HG03196 (cell line): Measurements from ENCODE around the gene ITGAV.

Experiments used
- ATAC-seq: cut with Tn5 transposase; IDR thresholded peaks from one replicate; pipeline ENCODE4 v1.9.1; 2021; ENCODE audit not compliant: unreplicated experiment

ITGAV gene

DNA sequence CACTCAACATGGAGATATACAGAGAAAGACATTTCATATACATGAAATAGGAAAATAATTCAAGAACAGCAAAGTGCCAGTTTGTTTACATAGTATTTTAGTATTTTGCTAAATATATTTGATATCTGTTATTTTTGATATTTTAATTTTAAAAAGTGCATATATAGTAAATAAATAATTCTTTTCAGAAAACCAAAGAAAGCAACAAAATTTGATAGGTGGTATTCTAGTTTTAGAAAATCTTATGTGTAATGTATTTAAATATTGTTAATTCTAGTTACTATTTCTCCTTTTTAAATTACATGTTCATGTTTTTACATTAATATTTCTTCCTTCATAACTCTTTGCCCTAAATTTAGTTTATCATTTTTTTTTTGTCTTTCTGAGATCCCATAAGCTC lies 69.5 kb downstream of the ITGAV start:
- ATAC-seq = no peak

DNA sequence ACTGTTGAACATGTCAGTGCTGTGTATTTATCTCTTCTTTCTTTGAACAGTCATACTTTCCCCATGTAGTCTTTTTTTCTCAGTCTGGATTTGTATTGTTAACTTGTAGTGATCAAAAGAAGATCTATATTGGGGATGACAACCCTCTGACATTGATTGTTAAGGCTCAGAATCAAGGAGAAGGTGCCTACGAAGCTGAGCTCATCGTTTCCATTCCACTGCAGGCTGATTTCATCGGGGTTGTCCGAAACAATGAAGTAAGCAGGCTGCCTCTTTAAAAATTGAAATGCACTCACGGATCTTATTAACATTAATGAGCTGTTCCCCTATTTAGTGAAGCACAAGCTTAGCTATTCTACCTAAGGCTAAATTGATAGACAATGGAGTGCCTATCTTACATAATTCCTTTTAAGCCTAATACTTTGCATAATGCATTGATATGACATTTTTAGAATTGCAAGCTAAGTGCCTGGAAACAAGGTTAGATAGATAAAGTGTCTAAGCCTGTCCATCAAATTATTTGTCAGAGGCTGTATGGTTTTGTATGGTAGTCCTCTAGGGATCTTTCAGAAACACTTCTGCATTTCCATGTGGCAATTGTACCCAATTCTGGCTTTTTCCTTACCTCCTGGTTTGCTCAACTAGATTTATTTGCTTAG lies 74.7 kb downstream of the ITGAV start:
- no peak for ATAC-seq

DNA sequence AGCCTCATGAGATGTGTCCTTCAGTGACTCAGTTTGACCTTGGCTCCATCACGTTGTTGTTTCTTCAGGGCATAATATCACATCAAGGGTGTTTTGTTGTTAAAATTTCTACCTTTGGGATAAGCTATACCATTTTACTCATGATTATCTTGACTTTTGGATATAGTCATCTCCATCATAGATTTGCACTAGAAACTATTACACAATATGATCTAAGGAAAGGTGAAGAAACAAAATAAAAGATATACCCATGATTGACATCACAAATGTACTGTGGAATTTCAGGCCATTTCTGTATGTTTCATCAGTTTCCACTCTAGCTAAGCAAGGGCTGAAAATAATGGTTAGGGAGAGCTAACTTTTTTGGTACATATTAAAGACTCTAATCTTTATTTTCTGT lies 79.3 kb downstream of the ITGAV start:
- no peak for ATAC-seq

- ATAC-seq = no peak
Observed at GRCh38 chr2:186670831-186671230, 81.0 kb downstream of the ITGAV start.

DNA sequence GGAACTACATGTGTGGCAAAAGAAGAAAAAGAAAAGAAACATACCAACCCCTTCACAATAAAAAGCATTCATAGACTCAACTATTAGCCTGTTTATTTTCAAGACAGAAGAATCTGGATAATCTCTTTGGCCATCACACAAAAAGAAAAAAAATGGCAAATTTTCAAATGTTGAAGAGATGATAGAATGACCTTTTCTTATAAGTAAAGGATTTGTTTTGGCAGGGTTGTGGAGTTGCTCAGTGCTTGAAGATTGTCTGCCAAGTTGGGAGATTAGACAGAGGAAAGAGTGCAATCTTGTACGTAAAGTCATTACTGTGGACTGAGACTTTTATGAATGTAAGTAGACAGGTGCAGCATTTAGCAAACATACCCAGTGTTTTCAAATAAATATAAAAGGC lies 85.5 kb downstream of the ITGAV start:
- ATAC-seq = no peak

- no peak for ATAC-seq
Observed at GRCh38 chr2:186683341-186683740, 93.5 kb downstream of the ITGAV start.

DNA sequence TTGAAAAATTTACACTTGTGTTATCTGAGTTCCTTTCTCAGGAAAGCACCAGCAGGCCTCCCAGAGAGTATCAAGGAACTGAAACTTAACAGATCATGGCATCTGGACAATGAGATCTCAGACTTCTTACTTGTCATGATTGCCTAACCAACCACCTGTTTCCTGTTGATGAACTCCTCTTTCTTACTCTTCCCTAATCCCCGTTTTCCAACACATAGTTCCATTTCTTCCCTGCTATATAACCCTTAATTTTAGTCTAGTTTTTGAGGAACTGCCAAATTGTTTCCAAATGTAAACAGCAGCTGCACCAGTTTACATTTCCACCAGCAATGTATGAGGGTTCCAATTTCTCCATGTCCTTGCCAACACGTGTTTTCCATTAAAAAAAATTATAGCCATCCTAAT lies 98.0 kb downstream of the ITGAV start:
- ATAC-seq = no peak

DNA sequence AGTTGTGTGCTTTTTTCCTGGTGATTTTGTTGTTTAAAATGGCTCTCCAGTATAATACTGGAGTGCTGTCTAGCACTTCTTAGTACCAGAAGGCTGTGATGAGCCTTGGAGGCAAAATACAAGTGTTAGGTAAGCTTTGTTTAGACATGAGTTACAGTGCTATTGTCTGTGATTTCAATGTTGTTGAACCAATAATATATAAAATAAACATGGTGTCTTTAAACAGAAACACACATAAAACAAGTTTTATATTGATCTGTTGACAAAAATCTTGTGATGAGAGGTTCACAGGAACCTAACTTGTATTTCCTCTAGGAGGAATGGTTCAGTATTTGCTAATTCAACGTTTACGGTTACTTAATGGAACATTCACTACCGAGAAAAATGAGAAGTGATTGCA lies 99.0 kb downstream of the ITGAV start:
- ATAC-seq = no peak

DNA sequence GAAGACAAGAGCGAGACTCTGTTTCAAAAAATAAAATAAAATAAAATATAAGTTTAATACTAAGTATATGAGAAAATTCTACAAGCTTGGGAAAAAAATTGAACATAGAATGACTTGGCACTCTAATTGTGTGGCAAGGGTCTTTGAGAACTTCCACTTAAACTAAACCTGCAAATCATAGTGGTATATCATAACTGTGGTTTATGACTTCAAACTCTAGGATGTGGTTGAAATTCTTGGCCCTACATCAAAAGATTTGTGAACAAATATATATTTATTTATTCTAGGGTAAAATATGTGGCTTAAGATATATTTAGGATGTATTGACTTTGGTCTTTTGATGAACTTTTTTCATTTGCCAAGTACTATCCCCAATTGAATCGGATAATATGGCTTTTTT lies 100.9 kb downstream of the ITGAV start:
- no peak for ATAC-seq

GRCh38 chr2:186691231-186691630 lies 101.4 kb downstream of the ITGAV start:
- no peak for ATAC-seq

DNA sequence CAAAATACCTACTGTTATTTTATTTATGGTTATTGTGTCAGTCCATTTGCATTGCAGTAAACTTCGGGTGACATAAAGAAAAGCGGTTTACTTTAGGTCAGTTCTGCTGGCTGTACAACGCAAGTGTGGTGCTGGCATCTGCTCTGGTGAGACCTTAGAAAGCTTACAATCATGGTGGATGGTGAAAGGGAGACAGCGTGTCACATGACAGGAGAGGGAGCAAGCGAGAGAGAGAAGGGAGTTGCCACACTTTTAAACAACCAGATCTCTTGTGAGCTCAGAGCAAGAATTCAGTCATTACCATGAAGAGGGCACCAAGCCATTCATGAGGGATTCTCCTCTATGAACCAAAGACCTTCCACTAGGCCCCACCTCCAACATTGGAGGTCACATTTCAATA lies 102.0 kb downstream of the ITGAV start:
- no peak for ATAC-seq

- ATAC-seq = no peak
Observed at GRCh38 chr2:186693446-186693832, 103.6 kb downstream of the ITGAV start.

GRCh38 chr2:186695081-186695756 lies 105.4 kb downstream of the ITGAV start:
- ATAC-seq = no peak

- no peak for ATAC-seq
Observed at GRCh38 chr2:186696290-186696689, 106.4 kb downstream of the ITGAV start.

DNA sequence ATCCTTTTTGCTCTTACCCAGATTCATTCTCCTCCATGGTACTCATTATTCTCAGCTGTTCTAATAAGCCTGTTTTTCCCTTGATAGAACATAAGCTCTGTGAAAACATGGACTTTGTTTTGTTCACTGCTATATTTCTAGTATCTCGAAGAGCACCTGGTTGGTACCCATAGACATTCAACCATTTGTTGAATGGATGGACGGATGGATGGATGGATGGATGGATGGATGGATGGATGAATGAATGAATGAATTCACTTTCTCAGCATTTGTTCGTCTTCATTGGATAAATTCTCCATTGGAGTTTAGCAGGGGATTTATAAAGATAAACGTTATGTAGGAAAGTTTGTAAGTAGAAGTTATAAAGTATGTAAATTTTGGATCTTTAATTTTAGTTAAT lies 106.9 kb downstream of the ITGAV start:
- ATAC-seq = no peak

GRCh38 chr2:186697536-186697935 lies 107.7 kb downstream of the ITGAV start:
- ATAC-seq = no peak

- ATAC-seq = no peak
Observed at GRCh38 chr2:186699742-186700141, 109.9 kb downstream of the ITGAV start.

GRCh38 chr2:186702006-186702405 lies 112.2 kb downstream of the ITGAV start:
- ATAC-seq = no peak

GRCh38 chr2:186702501-186702900 lies 112.6 kb downstream of the ITGAV start:
- no peak for ATAC-seq

- ATAC-seq = no peak
Observed at GRCh38 chr2:186704897-186705296, 115.0 kb downstream of the ITGAV start.

GRCh38 chr2:186709529-186710450 lies 119.9 kb downstream of the ITGAV start:
- no peak for ATAC-seq

DNA sequence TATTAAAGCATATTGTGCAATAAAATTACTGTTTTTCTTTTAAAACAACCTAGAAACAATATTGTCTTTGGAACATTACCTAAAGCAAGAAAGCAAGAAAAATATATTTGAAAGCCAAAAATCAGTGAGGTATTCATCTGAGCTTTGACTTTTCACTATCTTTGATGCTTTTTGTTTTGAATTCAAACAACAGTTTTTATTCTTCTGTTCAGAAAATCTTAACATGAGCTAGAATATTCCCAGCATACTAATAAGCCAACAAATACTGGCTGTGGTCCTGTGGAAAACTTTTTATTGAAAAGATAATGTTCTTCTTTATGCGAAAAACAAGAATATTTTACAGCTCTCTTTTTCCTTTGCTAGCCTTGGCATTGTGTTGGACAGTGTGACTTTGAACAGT lies 123.8 kb downstream of the ITGAV start:
- ATAC-seq = no peak
